Gastroesophageal sphincter (tissue), 4 donors: ENCODE measurements around the gene CROCC2. TPM values are rescaled to one million over a fixed set of nuclear protein-coding genes. Genes with fewer than 3 reads are reported as not detected.

Experiments
- ATAC-seq: fragments of 150-250 bp; one replicate; pipeline ENCODE4 v1.9.1; 2016; ENCODE audit warnings: mild to moderate bottlenecking, moderate library complexity
- H3K27ac ChIP-seq, 4 donors: fragments of 200-600 bp; sonication (generic) in 3 of 4; 1 replicate in 3 of 4; 2 replicates in 1 of 4; pipeline ENCODE4 v1.5.1; 2016 to 2019
- H3K27me3 ChIP-seq: fragments of 200-600 bp; sonication (generic); one replicate; pipeline ENCODE4 v1.5.1; 2019
- H3K36me3 ChIP-seq, 2 donors: fragments of 200-600 bp; sonication (generic); one replicate each; pipeline ENCODE4 v1.5.1; 2019; ENCODE audit warnings: control low read depth in 1 of 2
- H3K4me1 ChIP-seq, 3 donors: fragments of 200-600 bp; sonication (generic); 1 replicate in 2 of 3; 2 replicates in 1 of 3; pipeline ENCODE4 v1.5.1; 2016 to 2019; ENCODE audit warnings: control low read depth in 2 of 3
- H3K4me3 ChIP-seq, 2 donors: fragments of 200-600 bp; sonication (generic); one replicate each; pipeline ENCODE4 v1.5.1; 2019; ENCODE audit warnings: mild to moderate bottlenecking in 1 of 2, moderate library complexity in 1 of 2
- H3K9me3 ChIP-seq, 3 donors: fragments of 200-600 bp; sonication (generic); one replicate each; pipeline ENCODE4 v1.5.1; 2017 to 2019; ENCODE audit warnings: control low read depth in 2 of 3
- CTCF ChIP-seq, 4 experiments: fragments of 200-600 bp in 2 of 4; fragments of 450-650 bp in 2 of 4; sonication (generic) in 1 of 4; IDR thresholded peaks; one replicate each; pipeline ENCODE4 v1.5.1; 2017 to 2019; ENCODE audit warnings: antibody characterized with exemption in 4 of 4, mild to moderate bottlenecking in 2 of 4, moderate library complexity in 2 of 4
- EP300 ChIP-seq: sonication (generic); formaldehyde crosslinking; IDR thresholded peaks from one replicate; pipeline ENCODE4 v1.6.1; 2017; ENCODE audit warnings: antibody characterized with exemption, mild to moderate bottlenecking
- POLR2A ChIP-seq, 2 donors: fragments of 450-650 bp; IDR thresholded peaks; one replicate each; pipeline ENCODE4 v1.6.1; 2017; ENCODE audit warnings: antibody characterized with exemption in 2 of 2, mild to moderate bottlenecking in 2 of 2, moderate library complexity in 1 of 2
- POLR2AphosphoS5 ChIP-seq: sonication (generic); formaldehyde crosslinking; IDR thresholded peaks from one replicate; pipeline ENCODE4 v1.6.1; 2017; ENCODE audit warnings: antibody characterized with exemption
- WGBS, 2 donors: methylation state at CpG; one replicate each; pipeline ENCODE4 v1.1.5; 2018; ENCODE audit warnings: low coverage in 1 of 2; 5-methylcytosine and 5-hydroxymethylcytosine counted together
- total RNA-seq, 4 donors: library from RNA; depleted of rRNA; stranded (reverse); fragments of >200 nt; gene quantifications; one replicate each; pipeline ENCODE4 v1.1.0, GENCODE V29; 2016

CROCC2 gene
- total RNA-seq, 4 donors from 2014 or later, result not detected

GRCh38 chr2:241037498-241037897 is 131.4 kb downstream of the CROCC2 start:
- Histone ChIP-seq H3K36me3 (peaks cover 0 to 59% of the 10 kb centered on the region in 2 donors), H3K9me3 (no peaks in the 10 kb centered on the region), H3K27ac (no peak overlapping the region), H3K27me3 (peaks cover 29% of the 10 kb centered on the region), H3K4me3 (no peak overlapping the region), H3K4me1 (peaks cover 0 to 20% (median 8%) of the 10 kb centered on the region in 3 donors)
- TF ChIP-seq CTCF (IDR thresholded peaks at IDR 0.05) (no peak), POLR2A (IDR thresholded peaks at IDR 0.05) (no peak), POLR2AphosphoS5 (no peak), EP300 (no peak)
- WGBS, 2 donors, result 95% methylated on average over 3 of the region's 9 CpGs; no CpG with 5 or more reads in 1 of the 2 donors
- no peak for ATAC-seq

GRCh38 chr2:241038374-241039180 is 132.4 kb downstream of the CROCC2 start:
- Histone ChIP-seq H3K9me3 (no peaks in the 10 kb centered on the region), H3K27me3 (peaks cover 29% of the 10 kb centered on the region), H3K4me1 (peaks cover 0 to 20% (median 8%) of the 10 kb centered on the region in 3 donors), H3K27ac (no peak overlapping the region), H3K36me3 (peaks cover 0 to 55% of the 10 kb centered on the region in 2 donors), H3K4me3 (no peak overlapping the region)
- 88% methylated on average over 7 of the region's 20 CpGs; no CpG with 5 or more reads in 1 of the 2 donors for WGBS, 2 donors
- ATAC-seq, result no peak
- TF ChIP-seq POLR2A (IDR thresholded peaks at IDR 0.05), result no peak
- no peak for TF ChIP-seq POLR2AphosphoS5
- TF ChIP-seq EP300, result no peak
- no peak for TF ChIP-seq CTCF (IDR thresholded peaks at IDR 0.05)

- TF ChIP-seq POLR2A (IDR thresholded peaks at IDR 0.05), result no peak
- no peak for TF ChIP-seq EP300
- no peak for TF ChIP-seq POLR2AphosphoS5
- no peak for TF ChIP-seq CTCF (IDR thresholded peaks at IDR 0.05)
- Histone ChIP-seq H3K4me1 (peaks cover 0 to 20% (median 8%) of the 10 kb centered on the region in 3 donors), H3K27ac (no peak overlapping the region), H3K9me3 (peaks cover 0 to 3% (median 0%) of the 10 kb centered on the region in 3 donors), H3K4me3 (no peak overlapping the region), H3K27me3 (peaks cover 29% of the 10 kb centered on the region), H3K36me3 (peaks cover 0 to 47% of the 10 kb centered on the region in 2 donors)
- no CpG with 5 or more reads among the region's 4 CpGs for WGBS, 2 donors
- no peak for ATAC-seq
Observed at GRCh38 chr2:241039416-241039815, 133.3 kb downstream of the CROCC2 start.

DNA sequence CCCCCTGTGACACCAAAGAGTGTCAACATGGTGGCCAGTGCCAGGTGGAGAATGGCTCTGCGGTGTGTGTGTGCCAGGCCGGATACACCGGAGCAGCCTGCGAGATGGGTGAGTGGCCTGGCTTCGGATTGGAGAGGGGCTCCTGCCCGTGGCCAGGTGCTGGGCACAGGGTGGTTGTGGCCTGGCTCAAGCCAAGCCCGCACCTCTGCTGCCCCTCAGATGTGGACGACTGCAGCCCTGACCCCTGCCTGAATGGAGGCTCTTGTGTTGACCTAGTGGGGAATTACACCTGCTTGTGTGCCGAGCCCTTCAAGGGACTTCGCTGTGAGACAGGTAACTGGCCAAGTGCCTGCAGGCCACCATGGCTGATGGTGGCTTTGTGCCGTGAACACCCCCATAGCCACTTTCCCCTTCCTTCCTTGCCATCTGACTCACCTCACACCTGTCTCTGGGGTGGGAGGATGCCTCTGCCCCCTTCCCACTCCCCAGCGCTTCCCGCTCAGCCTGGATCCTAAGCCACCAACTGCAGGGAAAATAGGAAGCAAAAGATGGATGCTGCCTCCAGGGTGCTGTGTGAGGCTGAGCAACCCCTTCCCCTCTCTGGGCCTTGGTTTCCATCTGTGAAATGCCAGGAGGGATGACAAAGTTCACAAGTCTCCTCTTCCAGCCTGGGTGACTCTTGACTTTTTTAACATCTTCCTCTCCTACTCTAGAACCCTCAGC is 134.1 kb downstream of the CROCC2 start:
- Histone ChIP-seq H3K27ac (no peak overlapping the region), H3K36me3 (peaks cover 0 to 46% of the 10 kb centered on the region in 2 donors), H3K27me3 (peaks cover 27% of the 10 kb centered on the region), H3K9me3 (peaks cover 0 to 11% (median 0%) of the 10 kb centered on the region in 3 donors), H3K4me1 (peaks cover 0 to 18% (median 8%) of the 10 kb centered on the region in 3 donors), H3K4me3 (no peak overlapping the region)
- TF ChIP-seq POLR2A (IDR thresholded peaks at IDR 0.05), result no peak
- no peak for TF ChIP-seq EP300
- WGBS, 2 donors, result 80 to 92% methylated on average over 1 to 5 of the region's 13 CpGs
- ATAC-seq, result no peak

DNA sequence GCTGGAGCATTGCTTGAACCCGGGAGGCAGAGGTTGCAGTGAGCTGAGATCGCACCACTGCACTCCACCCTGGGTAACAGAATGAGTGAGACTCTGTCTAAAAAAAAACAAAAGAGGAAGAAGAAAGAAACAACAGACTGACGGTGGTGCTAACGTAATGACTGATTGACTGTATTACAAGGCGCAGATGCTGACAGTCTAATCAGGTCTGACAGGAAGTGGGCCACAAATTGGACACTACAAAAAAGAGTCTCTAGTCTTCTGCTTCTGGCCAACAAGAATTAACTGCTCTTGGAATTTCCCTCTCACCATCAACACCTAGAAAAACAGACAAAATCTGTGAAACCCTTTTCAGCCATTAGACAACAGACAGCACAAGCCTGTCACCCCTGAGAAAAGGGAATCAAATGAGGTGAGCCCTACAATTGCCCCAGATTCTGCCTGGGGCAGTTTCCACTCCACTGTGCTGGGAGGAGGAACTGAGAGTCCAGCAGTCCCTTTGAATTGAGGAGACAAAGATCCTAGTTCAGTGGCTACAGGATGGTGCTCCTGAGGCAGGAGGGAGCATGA is 135.5 kb downstream of the CROCC2 start:
- no peak for ATAC-seq
- Histone ChIP-seq H3K4me1 (peaks cover 0 to 4% (median under 1%) of the 10 kb centered on the region in 3 donors), H3K27ac (no peak overlapping the region), H3K27me3 (peaks cover 14% of the 10 kb centered on the region), H3K9me3 (peaks cover 0 to 14% (median 0%) of the 10 kb centered on the region in 3 donors), H3K36me3 (peaks cover 0 to 46% of the 10 kb centered on the region in 2 donors), H3K4me3 (no peak overlapping the region)
- 43 to 62% methylated on average over 4 to 5 of the region's 5 CpGs for WGBS, 2 donors
- TF ChIP-seq POLR2A (IDR thresholded peaks at IDR 0.05), result no peak
- TF ChIP-seq CTCF (IDR thresholded peaks at IDR 0.05), result no peak
- TF ChIP-seq POLR2AphosphoS5, result no peak
- TF ChIP-seq EP300, result no peak
